ENCODE results near the gene JCHAIN. TPM values are rescaled to one million over a fixed set of nuclear protein-coding genes. Genes with fewer than 3 reads are reported as not detected.

Gene JCHAIN
- total and polyA plus RNA-seq, 2 of the 13 experiments (the other 11 are each of a cell fraction or from before 2014, with no cell fraction given), result not detected

DNA sequence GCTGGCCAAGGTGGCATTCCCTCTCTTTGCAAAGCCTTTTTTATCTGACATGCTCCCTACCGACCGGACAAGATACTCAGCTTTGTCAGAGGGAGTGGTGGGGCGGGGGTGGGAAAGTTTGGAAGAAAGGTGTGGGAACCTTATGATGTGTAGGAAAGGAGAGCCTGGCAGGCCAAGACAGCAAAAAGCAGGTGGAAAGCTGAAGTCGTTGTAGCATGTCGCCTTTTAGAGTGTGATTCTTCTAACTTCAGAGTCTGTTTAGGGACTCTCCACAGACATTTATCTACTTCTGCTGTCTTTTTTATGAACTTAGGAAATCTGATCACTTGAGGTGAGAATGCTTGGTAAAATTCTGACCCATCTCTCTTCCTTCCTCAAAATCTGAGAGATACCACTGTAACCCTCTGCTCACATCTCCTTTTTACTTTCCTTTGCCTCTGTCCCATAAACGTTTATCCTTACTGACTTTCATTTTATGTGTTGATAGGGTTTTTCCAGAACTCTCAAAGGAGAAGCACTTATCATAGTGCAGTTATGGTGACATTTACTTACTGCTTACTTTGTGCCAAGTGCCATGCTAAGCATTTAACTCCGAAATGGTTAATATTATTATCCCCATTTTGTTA is 47.3 kb upstream of the JCHAIN start:
- peak overlapping the region; percentile 57 for H3K27ac ChIP-seq (ENCODE audit: extremely low read length, insufficient read depth, low read length)
- no peak for TF ChIP-seq MEF2D (CRISPR knock-in tag; IDR thresholded peaks at IDR 0.05)
- TF ChIP-seq TOPORS (CRISPR knock-in tag; IDR thresholded peaks at IDR 0.05), result no peak
- no peak for TF ChIP-seq KAT8 (CRISPR knock-in tag; IDR thresholded peaks at IDR 0.05)
- TF ChIP-seq, protein P1, sequence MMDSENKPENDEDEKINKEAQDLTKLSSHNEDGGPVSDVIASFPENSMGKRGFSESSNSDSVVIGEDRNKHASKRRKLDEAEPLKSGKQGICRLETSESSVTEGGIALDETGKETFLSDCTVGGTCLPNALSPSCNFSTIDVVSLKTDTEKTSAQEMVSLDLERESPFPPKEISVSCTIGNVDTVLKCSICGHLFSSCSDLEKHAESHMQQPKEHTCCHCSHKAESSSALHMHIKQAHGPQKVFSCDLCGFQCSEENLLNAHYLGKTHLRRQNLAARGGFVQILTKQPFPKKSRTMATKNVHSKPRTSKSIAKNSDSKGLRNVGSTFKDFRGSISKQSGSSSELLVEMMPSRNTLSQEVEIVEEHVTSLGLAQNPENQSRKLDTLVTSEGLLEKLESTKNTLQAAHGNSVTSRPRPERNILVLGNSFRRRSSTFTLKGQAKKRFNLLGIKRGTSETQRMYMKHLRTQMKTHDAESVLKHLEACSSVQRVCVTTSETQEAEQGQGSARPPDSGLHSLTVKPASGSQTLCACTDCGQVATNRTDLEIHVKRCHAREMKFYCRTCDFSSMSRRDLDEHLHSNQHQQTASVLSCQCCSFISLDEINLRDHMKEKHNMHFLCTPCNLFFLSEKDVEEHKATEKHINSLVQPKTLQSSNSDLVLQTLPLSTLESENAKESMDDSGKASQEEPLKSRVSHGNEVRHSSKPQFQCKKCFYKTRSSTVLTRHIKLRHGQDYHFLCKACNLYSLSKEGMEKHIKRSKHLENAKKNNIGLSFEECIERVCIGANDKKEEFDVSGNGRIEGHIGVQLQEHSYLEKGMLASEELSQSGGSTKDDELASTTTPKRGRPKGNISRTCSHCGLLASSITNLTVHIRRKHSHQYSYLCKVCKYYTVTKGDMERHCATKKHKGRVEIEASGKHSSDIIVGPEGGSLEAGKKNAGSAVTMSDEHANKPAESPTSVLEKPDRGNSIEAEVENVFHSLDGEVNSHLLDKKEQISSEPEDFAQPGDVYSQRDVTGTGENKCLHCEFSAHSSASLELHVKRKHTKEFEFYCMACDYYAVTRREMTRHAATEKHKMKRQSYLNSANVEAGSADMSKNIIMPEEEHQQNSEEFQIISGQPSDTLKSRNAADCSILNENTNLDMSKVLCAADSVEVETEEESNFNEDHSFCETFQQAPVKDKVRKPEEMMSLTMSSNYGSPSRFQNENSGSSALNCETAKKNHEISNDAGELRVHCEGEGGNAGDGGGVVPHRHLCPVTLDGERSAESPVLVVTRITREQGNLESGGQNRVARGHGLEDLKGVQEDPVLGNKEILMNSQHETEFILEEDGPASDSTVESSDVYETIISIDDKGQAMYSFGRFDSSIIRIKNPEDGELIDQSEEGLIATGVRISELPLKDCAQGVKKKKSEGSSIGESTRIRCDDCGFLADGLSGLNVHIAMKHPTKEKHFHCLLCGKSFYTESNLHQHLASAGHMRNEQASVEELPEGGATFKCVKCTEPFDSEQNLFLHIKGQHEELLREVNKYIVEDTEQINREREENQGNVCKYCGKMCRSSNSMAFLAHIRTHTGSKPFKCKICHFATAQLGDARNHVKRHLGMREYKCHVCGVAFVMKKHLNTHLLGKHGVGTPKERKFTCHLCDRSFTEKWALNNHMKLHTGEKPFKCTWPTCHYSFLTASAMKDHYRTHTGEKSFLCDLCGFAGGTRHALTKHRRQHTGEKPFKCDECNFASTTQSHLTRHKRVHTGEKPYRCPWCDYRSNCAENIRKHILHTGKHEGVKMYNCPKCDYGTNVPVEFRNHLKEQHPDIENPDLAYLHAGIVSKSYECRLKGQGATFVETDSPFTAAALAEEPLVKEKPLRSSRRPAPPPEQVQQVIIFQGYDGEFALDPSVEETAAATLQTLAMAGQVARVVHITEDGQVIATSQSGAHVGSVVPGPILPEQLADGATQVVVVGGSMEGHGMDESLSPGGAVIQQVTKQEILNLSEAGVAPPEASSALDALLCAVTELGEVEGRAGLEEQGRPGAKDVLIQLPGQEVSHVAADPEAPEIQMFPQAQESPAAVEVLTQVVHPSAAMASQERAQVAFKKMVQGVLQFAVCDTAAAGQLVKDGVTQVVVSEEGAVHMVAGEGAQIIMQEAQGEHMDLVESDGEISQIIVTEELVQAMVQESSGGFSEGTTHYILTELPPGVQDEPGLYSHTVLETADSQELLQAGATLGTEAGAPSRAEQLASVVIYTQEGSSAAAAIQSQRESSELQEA (CRISPR knock-in tag; IDR thresholded peaks at IDR 0.05; ENCODE audit: not compliant biosample characterization), result no peak
- no peak for TF ChIP-seq PTBP1 (IDR thresholded peaks at IDR 0.05; ENCODE audit: low read depth, low read length, poor library complexity, severe bottlenecking)
- no peak for TF ChIP-seq HNRNPK (IDR thresholded peaks at IDR 0.05; ENCODE audit: low read depth, low read length, poor library complexity, severe bottlenecking)
- TF ChIP-seq ZNF75D (CRISPR knock-in tag; IDR thresholded peaks at IDR 0.05; ENCODE audit: borderline replicate concordance), result no peak
- no peaks in the 10 kb centered on the region for H3K36me3 ChIP-seq (replicated peaks in 1 of 2; ENCODE audit: control insufficient read depth in 1 of 2, insufficient read depth in 2 of 2, low read length in 2 of 2)
- H3K9ac ChIP-seq (ENCODE audit: insufficient read depth, low read depth, low read length), result peak overlapping the region; percentile 41
- DNase-seq (ENCODE audit: low spot score) (no peak), ATAC-seq (peak; percentile 11; the same call in 2 of the 3 replicates), FAIRE-seq (no peak)
- intact Hi-C loops (cut with micrococcal nuclease; ENCODE audit: unreplicated experiment) (no loop called here), in situ Hi-C loops (cut with HindIII; ENCODE audit: extremely low pct_ligation_motif_present, low pct_unique_long_range_greater_than_20kb) (no loop called here)
- H3K27me3 ChIP-seq (ENCODE audit: control insufficient read depth in 1 of 2, insufficient read depth in 2 of 2, low read length in 2 of 2), result no peaks in the 10 kb centered on the region
- H3K79me2 ChIP-seq (ENCODE audit: insufficient read depth, low read length), result peaks cover 24% of the 10 kb centered on the region
- H3K9me3 ChIP-seq (ENCODE audit: low read length), result no peaks in the 10 kb centered on the region
- H4K20me1 ChIP-seq (ENCODE audit: insufficient read depth, low read length), result no peaks in the 10 kb centered on the region
- WGBS (ENCODE audit: low lambda C conversion rate), result 60% methylated on average over 7 of the region's 7 CpGs
- no peak overlapping the region for H2AFZ ChIP-seq (ENCODE audit: low read length)
- ChIA-PET CTCF (ENCODE audit: low intra/inter-chr PET ratio, low total read pairs) (no interaction called here), POLR2A (interaction anchor here (1.6 kb wide), 1 partner anchor 9 kb away, joined by 8 read pairs; no protein-coding TSS in a partner anchor)
- H3K4me3 ChIP-seq (replicated peaks in 1 of 3; ENCODE audit: insufficient read depth in 1 of 3, low read depth in 2 of 3, low read length in 3 of 3), result peak overlapping the region in 1 of 3 experiments; percentile 32; a peak in 1 of 6 replicates
- BruUV-seq (replicated peaks), result no TSS peak
- peaks cover 78% of the 10 kb centered on the region for H3K4me1 ChIP-seq (ENCODE audit: insufficient read depth, low read length)
- H3K4me2 ChIP-seq (ENCODE audit: low read depth, low read length), result peak overlapping the region; percentile 55
